HepG2 (cell line): ENCODE results near the gene PLA2R1. TPM values are rescaled to one million over a fixed set of nuclear protein-coding genes. Genes with fewer than 3 reads are reported as not detected.

Experiments used
- HMGXB3 ChIP-seq: sonication (generic); formaldehyde crosslinking; IDR thresholded peaks from 2 replicates; pipeline ENCODE4 v1.4.0; 2020; ENCODE audit warnings: missing genetic modification reagents, borderline replicate concordance
- TEAD2 ChIP-seq: sonication (generic); formaldehyde crosslinking; IDR thresholded peaks from 2 replicates; pipeline ENCODE4 v1.9.0; 2021; ENCODE audit warnings: missing genetic modification reagents
- THRA ChIP-seq: sonication (generic); formaldehyde crosslinking; IDR thresholded peaks from 2 replicates; pipeline ENCODE4 v1.4.0; 2020; ENCODE audit warnings: missing genetic modification reagents, borderline replicate concordance
- USF2 ChIP-seq, 2 experiments: sonication (generic) in 1 of 2; formaldehyde crosslinking in 1 of 2; IDR thresholded peaks; 2 replicates each; pipeline versions ENCODE4 v1.5.1 to v1.6.1; 2011 to 2020; ENCODE audit warnings: borderline replicate concordance in 1 of 2, low read depth in 1 of 2, low read length in 1 of 2, mild to moderate bottlenecking in 1 of 2, missing genetic modification reagents in 1 of 2, moderate library complexity in 1 of 2
- ZMAT3 ChIP-seq: sonication (generic); formaldehyde crosslinking; conservative IDR thresholded peaks from 2 replicates; pipeline ENCODE4 v1.7.0; 2021; ENCODE audit warnings: missing genetic modification reagents
- ZNF407 ChIP-seq: sonication (generic); formaldehyde crosslinking; IDR thresholded peaks from one replicate; pipeline ENCODE4 v1.5.1; 2020; ENCODE audit warnings: mild to moderate bottlenecking, missing genetic modification reagents; ENCODE audit errors: not compliant biosample characterization
- ZNF687 ChIP-seq: sonication (generic); formaldehyde crosslinking; IDR thresholded peaks from 2 replicates; pipeline ENCODE4 v1.5.1; 2020; ENCODE audit warnings: mild to moderate bottlenecking, missing genetic modification reagents, moderate library complexity
- polyA plus RNA-seq, 8 experiments: library from polyadenylated mRNA; depleted of rRNA in 3 of 8; stranded (reverse) in 7 of 8; unstranded in 1 of 8; fragments of >200 nt; fragmentation: Illumina TruSeq in 4 of 8; extraction: Trizol in 4 of 8; gene quantifications; 2 replicates each; pipeline versions ENCODE4 v1.2.1 to v1.2.3, GENCODE V29; 2011 to 2016; ENCODE audit warnings: low read depth in 4 of 8, missing spikeins in 1 of 8, mixed read lengths in 1 of 8; ENCODE audit not compliant: insufficient read depth in 1 of 8
- total RNA-seq, 5 experiments: library from RNA; depleted of rRNA; stranded (reverse); fragments of >200 nt; fragmentation: Illumina TruSeq; extraction: Trizol; gene quantifications; 2 replicates each; pipeline ENCODE4 v1.2.3, GENCODE V29; 2016; ENCODE audit warnings: low read depth in 1 of 5

The PLA2R1 gene
- total and polyA plus RNA-seq, 2 of the 13 experiments (the other 11 are each of a cell fraction or from before 2014, with no cell fraction given) = not detected

GRCh38 chr2:160036736-160037135 is 25.7 kb downstream of the PLA2R1 start (continued):
- no peak for TF ChIP-seq USF2 (IDR thresholded peaks at IDR 0.05; ENCODE audit: low read depth, low read length)
- TF ChIP-seq USF2 (CRISPR knock-in tag; IDR thresholded peaks at IDR 0.05; ENCODE audit: borderline replicate concordance) = no peak
- TF ChIP-seq TEAD2 (CRISPR knock-in tag) = no peak
- TF ChIP-seq ZNF407 = no peak
- TF ChIP-seq THRA (CRISPR knock-in tag) = no peak
- no peak for TF ChIP-seq HMGXB3 (CRISPR knock-in tag)
- no peak for TF ChIP-seq ZNF687 (CRISPR knock-in tag)
- no peak for TF ChIP-seq ZMAT3 (CRISPR knock-in tag)
